Muscle of arm (tissue), 14 donors: ENCODE measurements around the gene KIF21A. TPM values are rescaled to one million over a fixed set of nuclear protein-coding genes. Genes with fewer than 3 reads are reported as not detected.
A peak's percentile ranks its signal among the peaks of the same experiment; 100 is the strongest.
"Not testable (repeated sequence)": the region's sequence is repeated elsewhere in the genome, so short reads cannot be mapped to it uniquely, and the experiment has no call there.

Experiments
- DNase-seq: peaks from one replicate; pipeline ENCODE4 v3.0.0-alpha.2; 2013
- long read RNA-seq, 11 donors: transcript quantifications; one replicate each; lab custom pipeline, GENCODE V29; 2026
- polyA plus RNA-seq, 12 donors: library from polyadenylated mRNA; unstranded; fragments of 120-200 nt; gene quantifications; one replicate each; pipeline ENCODE4 v1.2.1, GENCODE V29; 2013; ENCODE audit not compliant: insufficient read length in 12 of 12

The KIF21A gene, protein sequence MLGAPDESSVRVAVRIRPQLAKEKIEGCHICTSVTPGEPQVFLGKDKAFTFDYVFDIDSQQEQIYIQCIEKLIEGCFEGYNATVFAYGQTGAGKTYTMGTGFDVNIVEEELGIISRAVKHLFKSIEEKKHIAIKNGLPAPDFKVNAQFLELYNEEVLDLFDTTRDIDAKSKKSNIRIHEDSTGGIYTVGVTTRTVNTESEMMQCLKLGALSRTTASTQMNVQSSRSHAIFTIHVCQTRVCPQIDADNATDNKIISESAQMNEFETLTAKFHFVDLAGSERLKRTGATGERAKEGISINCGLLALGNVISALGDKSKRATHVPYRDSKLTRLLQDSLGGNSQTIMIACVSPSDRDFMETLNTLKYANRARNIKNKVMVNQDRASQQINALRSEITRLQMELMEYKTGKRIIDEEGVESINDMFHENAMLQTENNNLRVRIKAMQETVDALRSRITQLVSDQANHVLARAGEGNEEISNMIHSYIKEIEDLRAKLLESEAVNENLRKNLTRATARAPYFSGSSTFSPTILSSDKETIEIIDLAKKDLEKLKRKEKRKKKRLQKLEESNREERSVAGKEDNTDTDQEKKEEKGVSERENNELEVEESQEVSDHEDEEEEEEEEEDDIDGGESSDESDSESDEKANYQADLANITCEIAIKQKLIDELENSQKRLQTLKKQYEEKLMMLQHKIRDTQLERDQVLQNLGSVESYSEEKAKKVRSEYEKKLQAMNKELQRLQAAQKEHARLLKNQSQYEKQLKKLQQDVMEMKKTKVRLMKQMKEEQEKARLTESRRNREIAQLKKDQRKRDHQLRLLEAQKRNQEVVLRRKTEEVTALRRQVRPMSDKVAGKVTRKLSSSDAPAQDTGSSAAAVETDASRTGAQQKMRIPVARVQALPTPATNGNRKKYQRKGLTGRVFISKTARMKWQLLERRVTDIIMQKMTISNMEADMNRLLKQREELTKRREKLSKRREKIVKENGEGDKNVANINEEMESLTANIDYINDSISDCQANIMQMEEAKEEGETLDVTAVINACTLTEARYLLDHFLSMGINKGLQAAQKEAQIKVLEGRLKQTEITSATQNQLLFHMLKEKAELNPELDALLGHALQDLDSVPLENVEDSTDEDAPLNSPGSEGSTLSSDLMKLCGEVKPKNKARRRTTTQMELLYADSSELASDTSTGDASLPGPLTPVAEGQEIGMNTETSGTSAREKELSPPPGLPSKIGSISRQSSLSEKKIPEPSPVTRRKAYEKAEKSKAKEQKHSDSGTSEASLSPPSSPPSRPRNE (N-terminal part only)
- 10 to 100 TPM in 1 of 12 donors, 1 to 10 TPM in 10, not detected in 1; 4.2 to 11.3 (median 7.2) TPM for polyA plus RNA-seq
- long read RNA-seq, donor 1, partial matches to known transcripts = 15 of 15 reads
- long read RNA-seq, donor 1, other reads (novel, unspliced or antisense) = 0 of 15 reads
- long read RNA-seq, donor 2 = 0 reads
- long read RNA-seq, donor 3 = 0 reads
- long read RNA-seq, donor 4 = 0 reads
- long read RNA-seq, donor 5 = 0 reads
- long read RNA-seq, donor 6 = 0 reads
- long read RNA-seq, donor 7 = 0 reads
- long read RNA-seq, donor 8 = 0 reads
- long read RNA-seq, donor 9 = 0 reads
- long read RNA-seq, donor 10 = 0 reads
- long read RNA-seq, donor 11 = 0 reads

DNA sequence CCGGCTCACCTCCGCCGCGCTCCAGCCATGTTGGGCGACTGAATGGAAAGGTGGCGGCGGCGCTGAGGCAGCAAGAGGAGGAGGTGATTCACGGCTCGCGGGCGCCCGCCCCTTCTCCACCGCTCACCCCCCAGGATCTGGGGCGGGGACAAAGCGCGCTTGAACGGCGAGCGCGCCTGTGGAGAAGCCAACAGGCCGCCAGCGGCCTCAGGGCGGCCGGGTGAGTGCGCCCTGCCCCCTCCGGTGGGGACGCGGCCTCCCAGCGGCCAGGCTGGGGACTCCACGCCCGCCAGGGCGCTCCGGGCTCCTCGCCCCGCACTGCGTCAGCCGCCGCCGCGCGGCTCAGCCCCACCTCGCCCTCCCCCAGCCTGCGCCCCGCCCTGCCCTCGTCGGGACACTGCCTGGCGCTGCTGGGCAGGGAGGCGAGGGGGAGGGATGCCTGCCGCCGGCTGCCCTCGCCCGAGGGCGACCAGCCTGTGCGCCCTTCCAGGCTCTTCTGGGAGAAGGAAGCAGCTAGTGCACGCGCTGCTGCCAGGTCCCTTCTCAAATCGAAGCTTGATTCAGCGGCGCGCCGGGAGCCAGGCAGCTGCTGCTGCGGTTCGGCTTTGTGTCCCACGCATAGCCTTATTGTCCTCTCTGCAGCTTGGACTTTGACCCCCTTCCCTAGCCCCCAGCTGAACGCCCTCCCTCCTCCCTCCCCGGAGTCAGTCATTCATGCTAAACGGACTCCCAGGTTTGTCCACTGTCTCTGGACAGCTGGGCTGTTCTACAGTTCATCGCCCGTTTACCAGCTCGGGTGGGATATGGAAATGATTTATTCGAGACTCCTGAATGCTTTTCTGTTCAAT is at the start of gene KIF21A:
TSS of gene KIF21A (minus strand) at position 40 of the 848 bp plus-strand sequence. CDS start 150 bp downstream, outside the sequence.
- DNase-seq = peak; percentile 66

DNA sequence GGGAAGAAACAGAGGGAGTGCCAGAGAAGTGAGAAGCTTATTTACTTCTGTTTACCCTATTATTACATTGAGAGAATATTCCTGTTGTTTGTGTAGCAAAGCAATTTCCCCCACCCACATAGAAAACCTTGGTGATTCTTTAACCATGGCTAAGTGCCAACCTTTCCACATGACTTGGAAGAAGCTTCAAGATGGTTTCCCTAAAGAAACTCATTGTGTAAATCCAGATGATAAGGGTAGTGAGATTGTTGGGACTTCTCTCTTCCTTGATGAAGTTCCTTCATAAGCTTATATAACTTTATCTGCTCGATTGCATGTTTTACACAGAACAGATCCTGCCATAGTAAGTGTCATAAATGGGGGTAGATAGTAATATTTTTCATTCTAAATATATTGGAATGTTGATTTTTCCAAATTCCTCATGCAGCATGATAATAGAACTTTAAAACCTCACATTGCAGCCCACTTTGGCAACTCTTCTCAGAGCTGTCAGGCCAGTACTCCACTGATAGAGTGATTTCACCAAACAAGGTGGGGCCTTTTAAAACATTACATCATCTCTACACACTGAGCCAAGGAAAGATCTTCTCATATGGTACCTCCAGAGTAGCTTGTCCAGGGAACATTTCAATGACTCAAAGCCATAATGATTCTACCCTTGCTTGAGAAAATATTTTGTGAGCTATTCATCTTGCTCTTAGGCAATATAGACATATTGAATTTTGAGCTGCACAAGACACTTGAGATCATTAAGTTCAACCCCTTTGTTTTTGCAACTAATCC is 47.8 kb upstream of the KIF21A start:
- DNase-seq = no peak

DNA sequence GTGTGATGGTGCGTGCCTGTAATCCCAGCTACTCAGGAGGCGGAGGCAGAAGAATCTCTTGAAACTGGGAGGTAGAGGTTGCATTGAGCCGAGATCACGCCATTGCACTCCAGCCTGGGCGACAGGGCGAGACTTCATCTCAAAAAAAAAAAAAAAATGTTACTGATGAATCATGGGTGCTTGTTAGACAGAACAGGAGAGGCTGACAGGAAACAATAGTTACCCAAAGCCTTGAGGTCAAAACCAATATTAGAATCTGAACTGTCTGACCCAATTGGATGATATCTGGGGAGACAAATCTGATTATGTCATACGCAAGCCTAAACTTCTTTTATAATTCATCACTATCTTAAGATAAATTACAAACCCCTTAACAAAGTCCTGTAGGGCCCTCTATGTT is 40.7 kb upstream of the KIF21A start:
- DNase-seq = no peak

DNA sequence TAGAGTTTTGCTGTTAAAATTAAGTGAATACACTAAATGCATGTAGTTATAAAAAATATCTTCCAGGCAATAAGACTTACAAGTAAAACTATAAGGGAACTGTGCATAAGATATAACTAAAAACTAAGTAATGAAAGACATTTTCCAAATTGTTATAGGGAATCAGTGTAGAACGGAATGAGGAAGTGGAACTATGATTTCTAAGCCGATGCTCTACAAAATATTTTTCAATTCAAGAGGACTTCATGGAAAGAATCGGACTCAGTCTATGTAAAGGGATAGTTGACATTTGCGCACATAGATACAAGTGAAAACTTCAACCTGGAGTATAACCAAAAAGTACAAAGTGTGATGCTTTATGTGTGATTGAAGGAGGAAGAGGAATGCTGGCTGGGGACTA is 40.1 kb upstream of the KIF21A start:
- no peak for DNase-seq

DNA sequence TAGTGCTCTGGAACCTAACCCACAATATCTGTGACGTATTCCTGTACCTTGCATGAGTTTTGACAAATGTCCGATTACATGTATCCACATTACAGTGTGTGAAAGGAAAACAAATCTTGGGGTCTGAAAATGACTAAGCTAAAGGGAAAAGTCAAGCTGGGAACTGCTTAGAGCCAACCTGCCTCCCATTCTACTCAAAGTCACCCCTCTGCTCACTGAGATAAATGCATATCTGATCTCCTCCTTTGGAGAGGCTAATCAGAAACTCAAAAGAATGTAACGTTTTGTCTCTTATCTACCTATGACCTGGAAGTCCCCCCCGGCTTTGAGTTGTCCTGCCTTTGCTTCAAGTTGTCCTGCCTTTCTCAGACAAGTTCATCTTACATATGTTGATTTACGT is 34.0 kb upstream of the KIF21A start:
- no peak for DNase-seq

DNA sequence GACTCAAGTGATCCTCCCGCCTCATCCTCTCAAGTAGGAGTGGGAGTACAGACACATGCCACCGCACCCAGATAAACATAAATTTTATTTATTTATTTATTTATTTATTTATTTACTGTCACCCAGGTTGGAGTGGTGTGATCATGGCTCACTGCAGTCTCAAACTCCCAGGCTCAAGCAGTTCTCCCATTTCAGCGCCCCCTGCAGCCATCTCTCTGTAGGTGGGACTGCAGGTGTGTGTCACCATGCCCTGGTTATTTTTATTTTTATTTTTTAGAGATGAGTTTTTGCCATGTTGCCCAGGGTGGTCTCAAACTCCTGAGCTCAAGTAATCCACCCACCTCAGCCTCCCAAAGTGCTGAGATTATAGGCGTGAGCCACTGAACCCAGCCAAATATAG is 33.2 kb upstream of the KIF21A start:
- no peak for DNase-seq

DNA sequence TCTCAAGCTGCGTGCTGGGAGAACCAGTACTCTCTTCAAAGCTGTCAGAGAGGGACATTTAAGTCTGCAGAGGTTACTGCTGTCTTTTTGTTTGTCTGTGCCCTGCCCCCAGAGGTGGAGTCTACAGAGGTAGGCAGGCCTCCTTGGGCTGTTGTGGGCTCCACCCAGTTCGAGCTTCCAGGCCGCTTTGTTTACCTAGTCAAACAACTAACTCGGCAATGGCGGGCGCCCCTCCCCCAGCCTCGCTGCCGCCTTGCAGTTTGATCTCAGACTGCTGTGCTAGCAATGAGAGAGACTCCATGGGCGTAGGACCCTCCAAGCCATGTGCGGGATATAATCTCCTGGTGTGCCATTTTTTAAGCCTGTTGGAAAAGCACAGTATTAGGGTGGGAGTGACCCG is 32.2 kb upstream of the KIF21A start:
- not testable (repeated sequence) for DNase-seq

DNA sequence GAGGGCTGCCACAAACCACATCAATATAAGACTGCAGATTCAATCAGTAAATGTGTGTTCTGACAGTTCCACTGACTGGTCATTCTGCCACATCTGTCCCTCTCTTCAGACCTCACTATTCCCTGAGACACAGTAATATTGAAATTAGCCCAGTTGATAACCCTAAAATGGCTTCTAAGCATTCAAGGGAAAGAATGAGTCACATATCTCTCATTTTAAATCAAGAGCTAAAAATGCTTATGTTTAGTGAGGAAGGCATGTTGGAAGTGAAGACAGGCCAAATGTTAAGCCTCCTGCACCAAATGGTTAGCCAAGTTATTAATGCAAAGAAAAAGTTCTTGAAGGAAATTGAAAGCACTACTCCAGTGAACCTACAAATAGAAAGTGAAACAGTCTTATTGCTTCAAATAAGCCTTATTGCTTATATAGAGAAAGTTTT is 24.5 kb upstream of the KIF21A start:
- DNase-seq = no peak

DNA sequence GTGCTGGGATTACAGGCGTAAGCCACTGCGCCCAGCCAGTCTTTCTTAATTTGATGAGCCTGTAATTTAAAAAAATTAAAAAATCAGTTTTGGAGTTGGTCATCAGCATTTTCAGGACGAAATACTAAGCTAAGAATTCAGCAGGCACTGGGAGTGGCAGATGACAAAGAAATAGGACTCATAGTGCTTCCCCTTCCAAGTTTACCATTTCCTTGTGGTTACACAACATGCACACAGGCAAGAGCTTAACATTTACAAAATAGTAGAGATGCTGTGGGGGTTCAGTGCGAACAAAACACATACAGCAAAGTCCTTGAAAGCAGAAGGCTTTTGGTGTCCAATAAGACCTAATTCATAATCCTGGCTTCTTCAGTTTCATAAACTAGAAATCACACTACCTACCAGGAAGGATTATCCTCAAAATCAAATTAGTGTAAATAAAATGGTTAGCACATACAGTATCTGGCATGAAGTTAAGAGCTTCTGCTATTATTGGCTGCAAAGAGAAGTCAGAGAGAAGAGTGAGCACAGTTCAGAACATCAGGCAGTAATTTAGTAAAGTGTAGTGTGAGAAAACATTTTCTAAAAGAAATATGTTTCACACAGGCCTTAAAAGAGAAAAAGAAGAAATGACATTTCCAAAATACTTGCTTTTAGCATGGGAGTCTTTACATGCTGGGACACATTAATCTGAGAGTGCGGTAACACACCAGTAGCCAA is 22.2 kb upstream of the KIF21A start:
- no peak for DNase-seq

DNA sequence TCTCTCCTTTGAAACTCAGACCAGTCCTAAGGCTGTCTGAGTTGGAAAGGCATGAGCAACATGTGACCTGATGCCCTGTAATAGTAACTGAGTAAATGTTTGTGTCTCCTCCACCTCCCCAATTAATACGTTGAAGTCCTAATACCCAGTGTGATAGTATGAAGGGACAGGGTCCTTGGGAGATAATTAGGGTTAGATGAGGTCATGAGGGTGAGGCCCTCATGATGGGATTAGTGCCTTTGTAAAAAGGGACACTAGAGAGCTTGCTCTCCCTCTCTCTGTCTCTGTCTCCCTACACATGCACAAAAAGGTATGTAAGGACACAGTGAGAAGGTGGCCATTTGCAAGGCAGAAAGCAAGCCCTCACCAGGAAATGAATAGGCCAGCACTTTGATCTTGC is 18.1 kb upstream of the KIF21A start:
- DNase-seq = no peak

DNA sequence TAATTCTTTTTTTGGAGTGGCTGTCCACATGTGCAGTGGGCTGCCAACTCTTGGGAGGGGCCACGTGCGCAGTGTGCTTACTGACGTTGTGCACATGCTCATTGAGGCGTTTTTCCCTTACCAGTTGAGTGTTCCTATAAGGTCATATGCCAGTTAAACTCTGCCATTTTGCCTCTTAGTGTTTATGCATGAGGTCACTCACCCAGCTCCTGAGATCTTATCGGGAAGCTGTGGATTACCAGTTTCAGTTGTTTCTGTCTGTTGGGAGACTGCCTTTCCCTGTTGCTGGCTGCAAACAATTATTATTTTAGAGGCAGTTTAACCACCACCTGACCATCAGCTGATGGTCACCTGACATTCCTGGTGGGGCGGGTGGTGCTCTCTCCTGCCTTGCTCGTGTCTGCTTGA is 16.1 kb upstream of the KIF21A start:
- DNase-seq = no peak

DNA sequence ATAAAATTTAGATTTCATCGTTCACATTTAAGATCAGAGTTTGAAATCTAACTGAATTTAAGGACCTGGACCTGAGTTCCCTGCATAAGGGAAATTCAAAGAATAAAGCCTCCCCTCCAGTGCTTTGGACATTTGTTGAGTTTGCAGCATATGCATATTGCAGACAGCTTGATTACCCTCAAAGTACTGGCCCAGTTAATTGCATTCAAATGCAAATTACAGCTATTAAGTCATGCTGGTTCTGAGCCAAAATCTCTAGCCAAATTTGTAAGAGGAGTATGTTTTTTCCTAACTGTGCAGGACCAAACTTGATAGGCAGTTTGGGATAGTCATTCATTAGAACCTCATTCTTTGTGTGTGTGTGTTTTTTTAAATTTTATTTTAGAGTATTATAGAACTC is 9.1 kb upstream of the KIF21A start:
- DNase-seq = no peak

DNA sequence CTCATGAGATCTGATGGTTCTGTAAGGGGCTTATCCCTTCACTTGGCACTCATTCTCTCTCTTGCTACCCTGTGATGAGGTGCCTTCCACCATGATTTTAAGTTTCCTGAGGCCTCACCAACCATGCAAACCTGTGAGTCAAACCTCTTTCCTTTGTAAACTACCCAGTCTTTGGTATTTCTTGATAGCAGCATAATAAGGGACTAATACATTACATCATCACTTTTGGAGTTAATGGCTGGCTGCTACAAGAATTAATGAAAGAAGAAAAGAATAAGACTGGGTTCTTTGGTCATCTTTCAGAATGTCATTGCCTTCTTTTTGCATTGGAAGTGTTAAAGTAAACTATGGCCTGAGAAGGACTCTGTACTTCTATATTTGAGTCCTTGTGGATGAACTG is 5.1 kb upstream of the KIF21A start:
- DNase-seq = no peak

DNA sequence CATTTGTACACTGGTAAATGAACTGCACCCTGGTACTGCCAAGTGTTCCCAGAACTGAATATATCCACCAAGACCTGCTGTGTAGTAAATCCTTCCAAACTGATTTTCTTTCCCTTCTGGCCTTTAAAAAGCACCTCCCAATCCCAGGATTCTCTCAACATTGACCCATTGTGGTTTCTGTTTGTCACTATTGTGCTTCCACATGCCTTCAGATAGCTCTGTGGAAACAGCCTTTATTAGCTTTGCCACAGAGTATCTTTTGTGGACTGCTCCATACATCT is 949 bp upstream of the KIF21A start:
- no peak for DNase-seq

DNA sequence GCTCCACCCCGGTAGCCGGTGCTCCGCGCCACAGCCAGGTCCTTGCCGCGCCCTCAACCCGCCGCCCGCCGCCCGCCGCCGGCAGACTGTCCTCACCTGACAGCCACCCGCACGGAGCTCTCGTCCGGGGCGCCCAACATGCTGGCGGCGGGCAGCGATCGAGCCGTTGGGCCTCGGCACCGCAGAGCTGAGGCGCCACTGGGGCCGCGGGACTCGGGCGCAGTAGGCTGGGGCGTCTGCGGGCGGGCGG is 164 bp downstream of the KIF21A start:
- DNase-seq = no peak

DNA sequence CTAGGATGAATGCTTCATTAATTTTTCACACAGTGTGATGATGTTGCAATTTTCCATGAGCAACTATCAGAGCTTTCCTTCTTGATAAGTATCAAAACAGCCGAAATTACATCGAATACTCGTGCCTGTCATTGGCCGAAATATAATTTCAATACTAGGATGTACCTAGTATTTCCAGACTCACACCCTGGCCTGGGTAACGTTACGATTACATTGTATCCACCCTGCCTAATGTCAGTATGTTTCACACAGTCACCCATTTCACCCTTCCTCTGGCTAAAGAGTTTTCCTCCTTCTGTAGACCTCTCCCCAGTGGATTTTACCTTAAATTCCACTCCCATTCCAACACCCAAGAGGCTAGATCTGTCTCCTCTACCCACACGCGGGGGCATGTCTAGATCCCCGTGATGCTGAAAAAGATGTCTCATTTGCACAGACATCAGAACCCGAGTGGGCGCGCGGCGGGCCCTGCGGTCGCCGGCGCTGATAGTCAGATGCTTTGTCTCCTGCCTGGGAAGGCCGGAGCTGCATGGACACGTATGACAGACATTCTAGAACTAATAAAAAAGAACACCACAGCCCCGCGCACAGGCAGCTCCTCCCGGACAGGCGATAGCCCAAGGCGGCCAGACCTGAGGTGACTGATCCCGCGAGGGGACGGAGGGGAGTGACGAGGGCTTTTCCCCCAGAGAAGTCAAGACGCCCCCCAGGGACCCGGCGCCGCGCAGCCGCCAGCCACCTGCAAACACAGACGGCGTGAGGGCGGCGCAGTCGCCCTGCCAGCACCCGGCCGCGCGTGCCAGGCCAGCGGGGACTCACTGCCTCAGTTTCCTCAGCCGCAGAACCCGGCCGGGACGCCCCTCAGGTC is 723 bp downstream of the KIF21A start:
- DNase-seq = peak; percentile 18

DNA sequence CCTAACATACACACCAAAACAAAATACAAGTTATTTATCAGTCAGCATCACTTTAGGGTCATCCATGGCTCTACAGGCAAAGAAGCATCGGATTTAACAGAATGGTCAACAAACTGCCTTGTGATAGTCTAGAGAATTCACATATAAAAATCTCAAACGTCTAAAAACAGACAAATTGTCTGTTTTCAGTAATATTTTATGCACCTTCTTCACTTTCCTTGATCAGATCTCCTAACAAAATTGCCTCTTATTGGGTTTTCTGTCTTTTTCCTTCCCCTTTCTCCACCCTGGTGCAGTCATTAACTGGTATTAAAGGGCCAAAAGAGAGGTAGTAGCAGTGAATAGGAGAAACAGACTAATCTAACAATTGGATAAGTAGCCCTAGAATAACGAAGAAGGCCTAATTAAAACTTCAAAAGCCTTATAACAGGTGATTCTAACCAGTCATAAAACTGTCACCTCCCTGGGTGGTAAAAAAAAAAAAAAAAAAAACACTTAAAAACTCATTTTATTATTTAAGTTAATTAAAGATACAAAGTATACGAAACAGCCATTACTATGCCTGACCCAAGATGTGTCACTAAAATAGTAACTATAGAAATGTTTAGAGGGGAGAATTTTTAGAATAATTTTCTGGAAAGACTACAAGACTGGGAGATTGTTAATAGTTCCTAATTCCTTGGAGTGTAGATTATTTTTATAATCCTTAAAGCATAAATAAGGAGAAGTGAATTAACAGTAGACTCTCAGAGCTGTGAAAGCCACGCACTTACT is 1.5 kb downstream of the KIF21A start:
- no peak for DNase-seq

DNA sequence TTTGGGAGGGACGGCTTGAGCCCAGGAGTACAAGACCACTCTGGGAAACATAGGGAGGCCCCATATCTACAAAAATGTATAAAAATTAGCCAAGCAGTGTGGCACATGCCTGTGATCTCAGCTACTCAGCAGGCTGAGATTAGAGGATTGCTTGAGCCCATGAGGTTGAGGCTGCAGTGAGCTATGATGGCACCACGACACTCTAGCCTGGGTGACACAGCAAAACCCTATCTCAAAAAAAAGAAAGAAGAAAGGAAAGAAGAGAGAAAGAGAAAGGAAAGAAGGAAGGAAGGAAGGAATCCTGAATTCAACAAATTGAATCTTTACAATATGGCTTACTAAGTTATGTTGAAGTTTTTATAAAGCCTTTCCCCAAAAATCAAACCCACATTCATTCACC is 2.1 kb downstream of the KIF21A start:
- DNase-seq = no peak
